Measurements from ENCODE around the gene WDR82.

Gene WDR82

GRCh38 chr3:52256622-52257021 is 21.8 kb downstream of the WDR82 start:
- DNase-seq (ENCODE audit: low read depth in 2 of 2): no peak
- TF ChIP-seq CTCF (IDR thresholded peaks at IDR 0.05; ENCODE audit: low read depth, low read length): no peak
- H3K4me3 ChIP-seq (replicated peaks in 1 of 2; ENCODE audit: low read depth in 2 of 2, low read length in 2 of 2): no peak overlapping the region

GRCh38 chr3:52256159-52256558 is 22.3 kb downstream of the WDR82 start:
- TF ChIP-seq CTCF (IDR thresholded peaks at IDR 0.05; ENCODE audit: low read depth, low read length): no peak
- H3K4me3 ChIP-seq (replicated peaks in 1 of 2; ENCODE audit: low read depth in 2 of 2, low read length in 2 of 2): no peak overlapping the region
- DNase-seq (ENCODE audit: low read depth in 2 of 2): no peak

DNA sequence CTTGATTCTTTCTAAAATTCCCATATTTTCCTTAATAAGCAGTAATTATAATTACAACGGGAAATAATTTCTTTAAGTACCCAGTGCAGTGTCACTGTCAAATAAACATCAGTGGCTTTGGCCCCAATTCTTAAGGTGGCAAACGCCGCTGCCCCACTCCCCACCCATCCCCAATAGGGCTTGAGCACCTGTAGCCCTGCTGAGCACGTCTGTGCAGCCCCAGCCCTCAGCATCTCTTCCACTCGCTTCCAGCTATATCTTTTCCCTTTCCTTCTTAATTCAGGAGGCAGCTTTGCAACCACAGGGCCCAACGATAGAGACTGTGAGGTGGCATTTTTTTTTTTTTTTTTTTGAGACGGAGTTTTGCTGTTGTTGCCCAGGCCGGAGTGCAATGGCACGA is 23.8 kb downstream of the WDR82 start:
- TF ChIP-seq CTCF (IDR thresholded peaks at IDR 0.05; ENCODE audit: low read depth, low read length): no peak
- H3K4me3 ChIP-seq (replicated peaks in 1 of 2; ENCODE audit: low read depth in 2 of 2, low read length in 2 of 2): no peak overlapping the region
- DNase-seq (ENCODE audit: low read depth in 2 of 2): no peak

DNA sequence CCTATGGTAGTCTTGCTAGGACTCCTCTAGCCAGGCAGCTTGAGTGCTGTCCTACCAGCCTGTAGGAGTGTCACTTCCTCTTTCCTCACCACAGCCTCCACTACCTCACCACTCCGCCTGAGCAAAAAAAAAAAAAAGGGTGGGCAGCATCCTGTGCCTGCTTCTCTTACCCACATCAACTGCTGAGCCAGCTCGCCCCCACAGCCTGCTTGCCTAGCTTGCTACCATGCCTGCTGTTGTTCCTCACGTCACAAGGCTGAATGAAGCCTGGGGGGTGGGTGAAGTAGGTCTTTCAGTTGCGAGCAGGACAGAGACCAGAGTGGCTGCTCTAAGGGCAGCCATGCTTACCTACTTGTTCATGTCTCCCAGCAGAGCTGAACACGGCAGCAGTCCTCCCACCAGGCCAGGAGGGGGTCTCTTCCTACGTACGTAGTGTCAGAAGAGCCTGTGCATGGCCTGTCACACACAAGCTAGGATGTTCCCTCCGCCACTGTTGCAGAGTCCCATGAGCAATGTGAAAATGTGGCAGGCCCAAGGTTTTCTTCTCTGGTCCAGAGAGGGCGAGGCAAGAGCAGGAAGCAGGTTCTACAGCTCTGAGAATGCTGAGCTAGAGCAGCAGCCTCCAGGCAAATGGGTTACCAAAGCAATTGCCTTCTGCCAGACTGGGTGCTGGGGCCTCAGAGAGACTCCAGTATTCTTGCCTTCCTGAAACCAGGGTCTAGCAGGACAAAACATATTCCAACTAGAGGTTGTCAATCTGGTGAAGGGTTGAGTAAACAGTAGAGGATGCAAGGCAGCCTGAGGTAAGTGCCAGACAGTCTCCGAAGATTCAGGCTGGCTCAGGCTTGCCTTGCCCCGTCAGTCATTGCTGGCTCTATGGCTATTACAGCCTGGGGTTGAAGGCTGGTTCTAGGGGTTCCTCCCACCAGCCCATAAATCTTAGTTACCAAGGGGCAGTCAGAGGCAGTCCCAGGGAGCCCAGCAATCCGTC is 24.8 kb downstream of the WDR82 start:
- TF ChIP-seq CTCF (IDR thresholded peaks at IDR 0.05; ENCODE audit: low read depth, low read length): no peak
- no peak overlapping the region for H3K4me3 ChIP-seq (replicated peaks in 1 of 2; ENCODE audit: low read depth in 2 of 2, low read length in 2 of 2)
- DNase-seq (ENCODE audit: low read depth in 2 of 2): peak in 1 of 2 donors; percentile 39

- no peak for TF ChIP-seq CTCF (IDR thresholded peaks at IDR 0.05; ENCODE audit: low read depth, low read length)
- no peak overlapping the region for H3K4me3 ChIP-seq (replicated peaks in 1 of 2; ENCODE audit: low read depth in 2 of 2, low read length in 2 of 2)
- no peak for DNase-seq (ENCODE audit: low read depth in 2 of 2)
These were observed 28.3 kb downstream of the WDR82 start for GRCh38 chr3:52250122-52250521.

- no peak overlapping the region for H3K4me3 ChIP-seq (replicated peaks in 1 of 2; ENCODE audit: low read depth in 2 of 2, low read length in 2 of 2)
- no peak for TF ChIP-seq CTCF (IDR thresholded peaks at IDR 0.05; ENCODE audit: low read depth, low read length)
- no peak for DNase-seq (ENCODE audit: low read depth in 2 of 2)
These were observed 28.8 kb downstream of the WDR82 start for GRCh38 chr3:52249683-52250082.
